ENCODE results near the gene UBXN10.
"Not testable (repeated sequence)": the region's sequence is repeated elsewhere in the genome, so short reads cannot be mapped to it uniquely, and the experiment has no call there.

Gene UBXN10

GRCh38 chr1:20224546-20224945, 38.6 kb downstream of the UBXN10 start:
- TF ChIP-seq EZH2 (IDR thresholded peaks at IDR 0.05) = no peak
- no peak for TF ChIP-seq FOXP2 (optimal IDR thresholded peaks at IDR 0.05; ENCODE audit: control extremely low read depth, extremely low read length, insufficient read depth)
- TF ChIP-seq POLR2AphosphoS5 (IDR thresholded peaks at IDR 0.05; ENCODE audit: borderline replicate concordance, low read depth, low read length) = no peak
- no peak for DNase-seq (ENCODE audit: low read depth, low spot score)
- H3K4me3 ChIP-seq = no peak overlapping the region
- H3K9me3 ChIP-seq (ENCODE audit: low read depth, low read length) = no peaks in the 10 kb centered on the region
- no peak overlapping the region for H3K27ac ChIP-seq
- H3K9ac ChIP-seq (ENCODE audit: insufficient read length) = no peak overlapping the region
- H3K36me3 ChIP-seq (ENCODE audit: insufficient read depth, low read length) = no peaks in the 10 kb centered on the region

- DNase-seq (ENCODE audit: low read depth, low spot score) = no peak
- no peaks in the 10 kb centered on the region for H3K9me3 ChIP-seq (ENCODE audit: low read depth, low read length)
- no peak overlapping the region for H3K27ac ChIP-seq
- no peaks in the 10 kb centered on the region for H3K36me3 ChIP-seq (ENCODE audit: insufficient read depth, low read length)
- H3K9ac ChIP-seq (ENCODE audit: insufficient read length) = no peak overlapping the region
- TF ChIP-seq EZH2 (IDR thresholded peaks at IDR 0.05) = no peak
- no peak for TF ChIP-seq FOXP2 (optimal IDR thresholded peaks at IDR 0.05; ENCODE audit: control extremely low read depth, extremely low read length, insufficient read depth)
- TF ChIP-seq POLR2AphosphoS5 (IDR thresholded peaks at IDR 0.05; ENCODE audit: borderline replicate concordance, low read depth, low read length) = no peak
- no peak overlapping the region for H3K4me3 ChIP-seq
Observed at GRCh38 chr1:20227704-20228103, 41.8 kb downstream of the UBXN10 start.

GRCh38 chr1:20228314-20228825, 42.5 kb downstream of the UBXN10 start:
- Histone ChIP-seq H3K4me3 (no peak overlapping the region), H3K9me3 (ENCODE audit: low read depth, low read length) (no peaks in the 10 kb centered on the region), H3K9ac (ENCODE audit: insufficient read length) (no peak overlapping the region), H3K36me3 (ENCODE audit: insufficient read depth, low read length) (no peaks in the 10 kb centered on the region), H3K27ac (no peak overlapping the region)
- DNase-seq (ENCODE audit: low read depth, low spot score) = no peak
- TF ChIP-seq POLR2AphosphoS5 (IDR thresholded peaks at IDR 0.05; ENCODE audit: borderline replicate concordance, low read depth, low read length) (no peak), FOXP2 (optimal IDR thresholded peaks at IDR 0.05; ENCODE audit: control extremely low read depth, extremely low read length, insufficient read depth) (no peak), EZH2 (IDR thresholded peaks at IDR 0.05) (no peak)

DNA sequence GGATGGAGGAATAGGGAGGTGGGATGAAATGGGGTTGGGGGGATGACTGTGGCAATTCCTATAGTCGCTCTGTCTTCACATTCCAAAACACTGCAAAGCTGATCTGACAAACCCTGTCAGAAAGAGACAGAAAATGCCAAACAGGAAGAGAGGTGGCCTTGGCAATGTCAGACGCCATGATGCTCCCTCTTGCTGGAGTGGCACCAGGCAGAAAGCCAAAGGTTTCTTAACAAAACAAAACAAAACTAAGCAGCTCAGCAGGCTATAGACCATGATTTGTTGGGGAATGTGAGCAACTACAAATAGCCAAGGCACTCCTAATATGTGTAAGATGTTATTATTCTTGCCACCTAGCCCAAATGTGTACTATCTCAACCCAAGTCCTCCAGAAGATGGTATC, 43.3 kb downstream of the UBXN10 start:
- no peak overlapping the region for H3K4me3 ChIP-seq
- H3K36me3 ChIP-seq (ENCODE audit: insufficient read depth, low read length) = no peaks in the 10 kb centered on the region
- DNase-seq (ENCODE audit: low read depth, low spot score) = no peak
- H3K9me3 ChIP-seq (ENCODE audit: low read depth, low read length) = no peaks in the 10 kb centered on the region
- no peak overlapping the region for H3K9ac ChIP-seq (ENCODE audit: insufficient read length)
- TF ChIP-seq POLR2AphosphoS5 (IDR thresholded peaks at IDR 0.05; ENCODE audit: borderline replicate concordance, low read depth, low read length) (no peak), FOXP2 (optimal IDR thresholded peaks at IDR 0.05; ENCODE audit: control extremely low read depth, extremely low read length, insufficient read depth) (no peak), EZH2 (IDR thresholded peaks at IDR 0.05) (no peak)
- H3K27ac ChIP-seq = no peak overlapping the region

DNA sequence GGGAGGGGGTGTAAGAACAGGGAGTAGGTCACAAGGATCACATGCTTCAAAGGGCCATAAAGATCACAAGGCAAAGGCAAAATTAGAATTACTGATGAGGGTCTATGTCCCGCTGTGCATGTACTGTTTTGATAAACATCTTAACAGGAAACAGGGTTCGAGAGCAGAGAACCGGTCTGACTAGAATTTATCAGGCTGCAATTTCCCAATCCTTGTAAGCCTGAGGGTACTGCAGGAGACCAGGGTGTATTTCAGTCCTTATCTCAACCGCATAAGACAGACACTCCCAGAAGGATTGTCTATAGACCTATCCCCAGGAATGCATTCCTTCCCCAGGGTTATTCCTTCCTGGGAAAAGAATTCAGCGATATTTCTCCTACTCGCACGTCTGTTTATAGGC, 46.7 kb downstream of the UBXN10 start:
- not testable (repeated sequence) for H3K9me3 ChIP-seq (ENCODE audit: low read depth, low read length); H3K9ac ChIP-seq (ENCODE audit: insufficient read length); H3K36me3 ChIP-seq (ENCODE audit: insufficient read depth, low read length); H3K27ac ChIP-seq; H3K4me3 ChIP-seq
- DNase-seq (ENCODE audit: low read depth, low spot score) = peak; percentile 35

DNA sequence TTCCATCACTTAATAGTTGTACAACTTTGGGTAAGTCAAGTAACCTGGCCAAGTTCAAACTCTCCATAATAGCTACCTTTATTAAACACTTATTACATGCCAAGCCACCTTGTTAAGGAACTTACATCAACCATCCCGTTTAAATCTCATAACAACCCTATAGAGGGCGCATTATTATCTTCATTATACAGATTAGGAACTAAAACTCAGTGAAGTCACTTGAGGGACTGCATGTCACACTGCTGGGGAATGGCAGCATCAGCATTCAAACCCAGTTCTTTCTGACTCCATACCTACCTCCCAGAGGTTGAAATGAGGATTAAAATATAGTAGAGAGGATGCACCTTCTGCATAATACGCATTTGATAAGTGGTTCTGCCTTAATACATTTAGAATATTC, 47.5 kb downstream of the UBXN10 start:
- DNase-seq (ENCODE audit: low read depth, low spot score) = no peak
- Histone ChIP-seq H3K9me3 (ENCODE audit: low read depth, low read length) (no peaks in the 10 kb centered on the region), H3K36me3 (ENCODE audit: insufficient read depth, low read length) (no peaks in the 10 kb centered on the region), H3K9ac (ENCODE audit: insufficient read length) (no peak overlapping the region), H3K27ac (no peak overlapping the region), H3K4me3 (no peak overlapping the region)
- TF ChIP-seq EZH2 (IDR thresholded peaks at IDR 0.05) (peak; percentile 39), POLR2AphosphoS5 (IDR thresholded peaks at IDR 0.05; ENCODE audit: borderline replicate concordance, low read depth, low read length) (no peak), FOXP2 (optimal IDR thresholded peaks at IDR 0.05; ENCODE audit: control extremely low read depth, extremely low read length, insufficient read depth) (no peak)

- TF ChIP-seq EZH2 (IDR thresholded peaks at IDR 0.05) = peak; percentile 10
- TF ChIP-seq POLR2AphosphoS5 (IDR thresholded peaks at IDR 0.05; ENCODE audit: borderline replicate concordance, low read depth, low read length) = no peak
- TF ChIP-seq FOXP2 (optimal IDR thresholded peaks at IDR 0.05; ENCODE audit: control extremely low read depth, extremely low read length, insufficient read depth) = no peak
Observed at GRCh38 chr1:20233866-20234265, 48.0 kb downstream of the UBXN10 start.

DNA sequence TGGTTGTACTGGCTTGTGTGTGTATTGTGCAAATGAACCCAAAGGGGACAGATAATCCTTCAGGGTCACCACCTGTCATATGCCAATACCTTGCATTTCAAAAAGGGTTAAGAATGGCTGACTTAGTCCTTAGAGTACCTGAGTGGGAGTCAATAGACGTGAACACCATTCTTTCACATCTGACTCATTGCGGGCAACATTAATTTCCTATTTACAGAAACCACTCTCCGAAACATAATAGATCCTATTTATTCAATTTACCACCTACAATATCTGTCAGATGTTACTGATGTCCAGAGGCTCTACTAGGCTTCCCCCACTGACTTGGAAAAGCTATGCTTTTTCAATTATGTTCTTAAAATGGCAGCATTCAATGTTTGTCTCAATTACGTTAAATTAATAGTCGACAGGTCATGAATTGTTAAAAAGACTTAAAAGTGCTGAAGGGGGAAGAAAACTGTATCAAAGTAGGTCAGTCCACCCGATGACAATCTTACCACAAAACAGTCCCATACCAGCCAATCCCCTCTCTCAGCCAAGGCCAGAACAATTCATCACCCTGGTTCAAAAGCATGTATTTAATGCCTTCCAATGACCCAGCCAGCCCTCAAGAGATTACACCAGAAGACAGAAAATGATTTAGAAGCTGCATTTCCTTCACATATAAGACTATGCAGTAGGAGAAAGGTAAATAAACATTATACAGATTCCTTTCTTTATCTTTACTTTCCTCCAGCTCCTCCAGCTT, 49.1 kb downstream of the UBXN10 start:
- Histone ChIP-seq H3K9me3 (ENCODE audit: low read depth, low read length) (no peaks in the 10 kb centered on the region), H3K27ac (no peak overlapping the region), H3K9ac (ENCODE audit: insufficient read length) (no peak overlapping the region), H3K36me3 (ENCODE audit: insufficient read depth, low read length) (no peaks in the 10 kb centered on the region), H3K4me3 (no peak overlapping the region)
- DNase-seq (ENCODE audit: low read depth, low spot score) = no peak
- no peak for TF ChIP-seq FOXP2 (optimal IDR thresholded peaks at IDR 0.05; ENCODE audit: control extremely low read depth, extremely low read length, insufficient read depth)
- TF ChIP-seq POLR2AphosphoS5 (IDR thresholded peaks at IDR 0.05; ENCODE audit: borderline replicate concordance, low read depth, low read length) = no peak

More at GRCh38 chr1:20233866-20234265, 48.0 kb downstream of the UBXN10 start:
- no peaks in the 10 kb centered on the region for H3K9me3 ChIP-seq (ENCODE audit: low read depth, low read length)
- DNase-seq (ENCODE audit: low read depth, low spot score) = no peak
- no peaks in the 10 kb centered on the region for H3K36me3 ChIP-seq (ENCODE audit: insufficient read depth, low read length)
- H3K9ac ChIP-seq (ENCODE audit: insufficient read length) = no peak overlapping the region
- no peak overlapping the region for H3K4me3 ChIP-seq
- H3K27ac ChIP-seq = no peak overlapping the region

- no peak for TF ChIP-seq FOXP2 (optimal IDR thresholded peaks at IDR 0.05; ENCODE audit: control extremely low read depth, extremely low read length, insufficient read depth)
- TF ChIP-seq EZH2 (IDR thresholded peaks at IDR 0.05) = no peak
- TF ChIP-seq POLR2AphosphoS5 (IDR thresholded peaks at IDR 0.05; ENCODE audit: borderline replicate concordance, low read depth, low read length) = no peak
- no peak for DNase-seq (ENCODE audit: low read depth, low spot score)
- Histone ChIP-seq H3K4me3 (no peak overlapping the region), H3K36me3 (ENCODE audit: insufficient read depth, low read length) (no peaks in the 10 kb centered on the region), H3K27ac (no peak overlapping the region), H3K9ac (ENCODE audit: insufficient read length) (no peak overlapping the region), H3K9me3 (ENCODE audit: low read depth, low read length) (no peaks in the 10 kb centered on the region)
Observed at GRCh38 chr1:20237646-20238045, 51.8 kb downstream of the UBXN10 start.

All from SK-N-MC (cell line).